ENCODE results near the gene ZNF23.

The ZNF23 gene

GRCh38 chr16:71423865-71424264 is 38.2 kb downstream of the ZNF23 start:
- no CpG with 5 or more reads among the region's 7 CpGs for WGBS, 2 donors (ENCODE audit: extremely low coverage in 2 of 2, insufficient read length in 2 of 2, insufficient replicate concordance in 1 of 2)
- Histone ChIP-seq H3K36me3 (replicated peaks in 1 of 2; ENCODE audit: control insufficient read depth in 2 of 2, insufficient read depth in 2 of 2, low read length in 2 of 2) (no peaks in the 10 kb centered on the region), H3K9ac (ENCODE audit: low read depth, low read length, poor library complexity) (no peak overlapping the region), H3K14ac (ENCODE audit: low read length) (no peak overlapping the region), H2BK15ac (ENCODE audit: low read length) (no peak overlapping the region), H3K9me3 (replicated peaks in 1 of 2; ENCODE audit: control insufficient read depth in 2 of 2, insufficient read depth in 1 of 2, low read depth in 1 of 2, low read length in 2 of 2) (no peaks in the 10 kb centered on the region), H3K4me1 (ENCODE audit: control insufficient read depth in 2 of 2, insufficient read depth in 1 of 2, low read depth in 1 of 2, low read length in 2 of 2) (peaks cover 0 to 7% of the 10 kb centered on the region in 2 donors), H4K91ac (ENCODE audit: low read depth, low read length, poor library complexity) (no peak overlapping the region), H2AFZ (ENCODE audit: low read length) (no peak overlapping the region), H2AK5ac (ENCODE audit: low read depth, low read length) (peak overlapping the region; percentile 73), H3K27me3 (ENCODE audit: control insufficient read depth in 3 of 3, insufficient read depth in 3 of 3, low read depth in 1 of 3, low read length in 3 of 3) (peaks cover 0 to 29% (median 5%) of the 10 kb centered on the region in 3 experiments), H3K4me2 (ENCODE audit: insufficient read depth, low read length, poor library complexity, severe bottlenecking) (no peak overlapping the region), H3K79me1 (ENCODE audit: low read depth, low read length) (no peaks in the 10 kb centered on the region), H2BK5ac (ENCODE audit: low read length) (no peak overlapping the region), H3K23ac (ENCODE audit: low read depth, low read length, poor library complexity) (no peak overlapping the region), H2BK12ac (ENCODE audit: low read length) (no peak overlapping the region), H3K4me3 (ENCODE audit: low read length in 2 of 2) (no peak overlapping the region), H3K18ac (ENCODE audit: low read length) (no peak overlapping the region), H2BK120ac (ENCODE audit: low read depth, low read length) (no peak overlapping the region), H3K27ac (replicated peaks; ENCODE audit: low read length) (no peak overlapping the region), H3K4ac (ENCODE audit: low read length) (no peak overlapping the region), H4K8ac (ENCODE audit: low read depth, low read length) (no peak overlapping the region)
- no peak for DNase-seq (ENCODE audit: low spot score)

- no peak overlapping the region for H3K4me2 ChIP-seq (ENCODE audit: insufficient read depth, low read length, poor library complexity, severe bottlenecking)
Measured at GRCh38 chr16:71423016-71423415, 39.0 kb downstream of the ZNF23 start.

GRCh38 chr16:71421911-71422310 is 40.1 kb downstream of the ZNF23 start:
- Histone ChIP-seq H2BK12ac (ENCODE audit: low read length) (no peak overlapping the region), H3K4ac (ENCODE audit: low read length) (no peak overlapping the region), H2AK5ac (ENCODE audit: low read depth, low read length) (no peak overlapping the region), H3K14ac (ENCODE audit: low read length) (no peak overlapping the region), H4K91ac (ENCODE audit: low read depth, low read length, poor library complexity) (no peak overlapping the region), H3K23ac (ENCODE audit: low read depth, low read length, poor library complexity) (no peak overlapping the region), H3K9ac (ENCODE audit: low read depth, low read length, poor library complexity) (no peak overlapping the region), H2BK120ac (ENCODE audit: low read depth, low read length) (no peak overlapping the region), H3K27ac (replicated peaks; ENCODE audit: low read length) (no peak overlapping the region), H2BK15ac (ENCODE audit: low read length) (no peak overlapping the region), H3K4me3 (ENCODE audit: low read length in 2 of 2) (no peak overlapping the region), H3K9me3 (replicated peaks in 1 of 2; ENCODE audit: control insufficient read depth in 2 of 2, insufficient read depth in 1 of 2, low read depth in 1 of 2, low read length in 2 of 2) (no peaks in the 10 kb centered on the region), H3K27me3 (ENCODE audit: control insufficient read depth in 3 of 3, insufficient read depth in 3 of 3, low read depth in 1 of 3, low read length in 3 of 3) (peaks cover 0 to 29% (median 5%) of the 10 kb centered on the region in 3 experiments), H3K4me2 (ENCODE audit: insufficient read depth, low read length, poor library complexity, severe bottlenecking) (no peak overlapping the region), H3K79me1 (ENCODE audit: low read depth, low read length) (no peaks in the 10 kb centered on the region), H3K18ac (ENCODE audit: low read length) (no peak overlapping the region), H4K8ac (ENCODE audit: low read depth, low read length) (no peak overlapping the region), H2AFZ (ENCODE audit: low read length) (no peak overlapping the region), H3K4me1 (ENCODE audit: control insufficient read depth in 2 of 2, insufficient read depth in 1 of 2, low read depth in 1 of 2, low read length in 2 of 2) (peaks cover 0 to 4% of the 10 kb centered on the region in 2 donors), H3K36me3 (replicated peaks in 1 of 2; ENCODE audit: control insufficient read depth in 2 of 2, insufficient read depth in 2 of 2, low read length in 2 of 2) (no peaks in the 10 kb centered on the region), H2BK5ac (ENCODE audit: low read length) (no peak overlapping the region)
- DNase-seq (ENCODE audit: low spot score), result no peak
- no CpG with 5 or more reads among the region's 4 CpGs for WGBS, 2 donors (ENCODE audit: extremely low coverage in 2 of 2, insufficient read length in 2 of 2, insufficient replicate concordance in 1 of 2)

More at GRCh38 chr16:71423016-71423415, 39.0 kb downstream of the ZNF23 start:
- no peak overlapping the region for H3K14ac ChIP-seq (ENCODE audit: low read length)
- no peak overlapping the region for H2BK12ac ChIP-seq (ENCODE audit: low read length)
- H3K9me3 ChIP-seq (replicated peaks in 1 of 2; ENCODE audit: control insufficient read depth in 2 of 2, insufficient read depth in 1 of 2, low read depth in 1 of 2, low read length in 2 of 2), result no peaks in the 10 kb centered on the region
- no peak overlapping the region for H2BK5ac ChIP-seq (ENCODE audit: low read length)
- peaks cover 0 to 29% (median 5%) of the 10 kb centered on the region in 3 experiments for H3K27me3 ChIP-seq (ENCODE audit: control insufficient read depth in 3 of 3, insufficient read depth in 3 of 3, low read depth in 1 of 3, low read length in 3 of 3)
- H3K27ac ChIP-seq (replicated peaks; ENCODE audit: low read length), result no peak overlapping the region
- no peaks in the 10 kb centered on the region for H3K36me3 ChIP-seq (replicated peaks in 1 of 2; ENCODE audit: control insufficient read depth in 2 of 2, insufficient read depth in 2 of 2, low read length in 2 of 2)
- H4K8ac ChIP-seq (ENCODE audit: low read depth, low read length), result no peak overlapping the region
- H3K23ac ChIP-seq (ENCODE audit: low read depth, low read length, poor library complexity), result no peak overlapping the region
- no peaks in the 10 kb centered on the region for H3K79me1 ChIP-seq (ENCODE audit: low read depth, low read length)
- no CpG with 5 or more reads among the region's 2 CpGs for WGBS, 2 donors (ENCODE audit: extremely low coverage in 2 of 2, insufficient read length in 2 of 2, insufficient replicate concordance in 1 of 2)
- no peak for DNase-seq (ENCODE audit: low spot score)
- H3K9ac ChIP-seq (ENCODE audit: low read depth, low read length, poor library complexity), result no peak overlapping the region
- no peak overlapping the region for H2BK120ac ChIP-seq (ENCODE audit: low read depth, low read length)
- H3K4me1 ChIP-seq (ENCODE audit: control insufficient read depth in 2 of 2, insufficient read depth in 1 of 2, low read depth in 1 of 2, low read length in 2 of 2), result peaks cover 0 to 7% of the 10 kb centered on the region in 2 donors
- H2AK5ac ChIP-seq (ENCODE audit: low read depth, low read length), result no peak overlapping the region
- H4K91ac ChIP-seq (ENCODE audit: low read depth, low read length, poor library complexity), result no peak overlapping the region
- no peak overlapping the region for H3K18ac ChIP-seq (ENCODE audit: low read length)
- H2BK15ac ChIP-seq (ENCODE audit: low read length), result no peak overlapping the region
- H3K4ac ChIP-seq (ENCODE audit: low read length), result no peak overlapping the region
- H3K4me3 ChIP-seq (ENCODE audit: low read length in 2 of 2), result no peak overlapping the region
- no peak overlapping the region for H2AFZ ChIP-seq (ENCODE audit: low read length)

- H3K23ac ChIP-seq (ENCODE audit: low read depth, low read length, poor library complexity), result no peak overlapping the region
- no peak overlapping the region for H4K91ac ChIP-seq (ENCODE audit: low read depth, low read length, poor library complexity)
- H3K9me3 ChIP-seq (replicated peaks in 1 of 2; ENCODE audit: control insufficient read depth in 2 of 2, insufficient read depth in 1 of 2, low read depth in 1 of 2, low read length in 2 of 2), result no peaks in the 10 kb centered on the region
- peaks cover 0 to 13% (median 0%) of the 10 kb centered on the region in 3 experiments for H3K27me3 ChIP-seq (ENCODE audit: control insufficient read depth in 3 of 3, insufficient read depth in 3 of 3, low read depth in 1 of 3, low read length in 3 of 3)
- no peak overlapping the region for H3K14ac ChIP-seq (ENCODE audit: low read length)
- H3K36me3 ChIP-seq (replicated peaks in 1 of 2; ENCODE audit: control insufficient read depth in 2 of 2, insufficient read depth in 2 of 2, low read length in 2 of 2), result no peaks in the 10 kb centered on the region
- no peak overlapping the region for H3K27ac ChIP-seq (replicated peaks; ENCODE audit: low read length)
- H3K79me1 ChIP-seq (ENCODE audit: low read depth, low read length), result no peaks in the 10 kb centered on the region
- peak overlapping the region; percentile 40 for H2AK5ac ChIP-seq (ENCODE audit: low read depth, low read length)
- H2BK15ac ChIP-seq (ENCODE audit: low read length), result no peak overlapping the region
- DNase-seq (ENCODE audit: low spot score), result no peak
- H3K4ac ChIP-seq (ENCODE audit: low read length), result no peak overlapping the region
- peaks cover 0 to 3% of the 10 kb centered on the region in 2 donors for H3K4me1 ChIP-seq (ENCODE audit: control insufficient read depth in 2 of 2, insufficient read depth in 1 of 2, low read depth in 1 of 2, low read length in 2 of 2)
- H3K4me3 ChIP-seq (ENCODE audit: low read length in 2 of 2), result no peak overlapping the region
- H2BK120ac ChIP-seq (ENCODE audit: low read depth, low read length), result no peak overlapping the region
- no peak overlapping the region for H2BK12ac ChIP-seq (ENCODE audit: low read length)
- H2AFZ ChIP-seq (ENCODE audit: low read length), result no peak overlapping the region
- no CpG with 5 or more reads among the region's 5 CpGs for WGBS, 2 donors (ENCODE audit: extremely low coverage in 2 of 2, insufficient read length in 2 of 2, insufficient replicate concordance in 1 of 2)
- H2BK5ac ChIP-seq (ENCODE audit: low read length), result no peak overlapping the region
- no peak overlapping the region for H4K8ac ChIP-seq (ENCODE audit: low read depth, low read length)
- no peak overlapping the region for H3K4me2 ChIP-seq (ENCODE audit: insufficient read depth, low read length, poor library complexity, severe bottlenecking)
- H3K18ac ChIP-seq (ENCODE audit: low read length), result no peak overlapping the region
- no peak overlapping the region for H3K9ac ChIP-seq (ENCODE audit: low read depth, low read length, poor library complexity)
Measured at GRCh38 chr16:71414038-71414437, 48.0 kb downstream of the ZNF23 start.

Measured in neuronal stem cell (in vitro differentiated cells).